Measurements from ENCODE around the gene TMEM236.

- TF ChIP-seq CTCF (IDR thresholded peaks at IDR 0.05; ENCODE audit: low read depth, low read length) (no peak), POLR2A (IDR thresholded peaks at IDR 0.05; ENCODE audit: extremely low read depth, insufficient read length) (no peak)
Observed at GRCh38 chr10:17784688-17785087, 32.7 kb downstream of the TMEM236 start.

Measured in NB4 (cell line).